CD4-positive, alpha-beta T cell treated with Interleukin-17A for 1 hour (primary cell): ENCODE data around the gene ERBB4.
"Not testable (repeated sequence)": the region's sequence is repeated elsewhere in the genome, so short reads cannot be mapped to it uniquely, and the experiment has no call there.

Experiments
- DNase-seq: peaks from one replicate; pipeline ENCODE4 v3.0.0-alpha.2; 2020

Gene ERBB4

GRCh38 chr2:211664321-211664720, 874.3 kb downstream of the ERBB4 start:
- no peak for DNase-seq

GRCh38 chr2:211654211-211654780, 884.3 kb downstream of the ERBB4 start:
- no peak for DNase-seq

- DNase-seq: no peak
Measured at GRCh38 chr2:211652327-211652726, 886.3 kb downstream of the ERBB4 start.

- no peak for DNase-seq
Measured at GRCh38 chr2:211649331-211649730, 889.3 kb downstream of the ERBB4 start.

GRCh38 chr2:211631503-211631902, 907.1 kb downstream of the ERBB4 start:
- no peak for DNase-seq

- DNase-seq: no peak
Measured at GRCh38 chr2:211623096-211623495, 915.5 kb downstream of the ERBB4 start.

- no peak for DNase-seq
Measured at GRCh38 chr2:211620986-211621385, 917.6 kb downstream of the ERBB4 start.

GRCh38 chr2:211617803-211618202, 920.8 kb downstream of the ERBB4 start:
- no peak for DNase-seq

GRCh38 chr2:211611621-211612020, 927.0 kb downstream of the ERBB4 start:
- no peak for DNase-seq

GRCh38 chr2:211611061-211611518, 927.5 kb downstream of the ERBB4 start:
- peak; percentile 30 for DNase-seq

GRCh38 chr2:211609127-211609526, 929.5 kb downstream of the ERBB4 start:
- no peak for DNase-seq

GRCh38 chr2:211599146-211599545, 939.5 kb downstream of the ERBB4 start:
- no peak for DNase-seq

- DNase-seq: no peak
Measured at GRCh38 chr2:211598238-211598637, 940.4 kb downstream of the ERBB4 start.

GRCh38 chr2:211592006-211592405, 946.6 kb downstream of the ERBB4 start:
- DNase-seq: not testable (repeated sequence)

GRCh38 chr2:211591426-211591825, 947.2 kb downstream of the ERBB4 start:
- no peak for DNase-seq

- no peak for DNase-seq
Measured at GRCh38 chr2:211568439-211568838, 970.2 kb downstream of the ERBB4 start.

- no peak for DNase-seq
Measured at GRCh38 chr2:211564441-211564840, 974.2 kb downstream of the ERBB4 start.

GRCh38 chr2:211545582-211545981, 993.0 kb downstream of the ERBB4 start:
- no peak for DNase-seq

GRCh38 chr2:211534632-211535031, 1004.0 kb downstream of the ERBB4 start:
- no peak for DNase-seq

GRCh38 chr2:211524248-211524647, 1014.4 kb downstream of the ERBB4 start:
- DNase-seq: not testable (repeated sequence)

- no peak for DNase-seq
Measured at GRCh38 chr2:211516537-211516936, 1022.1 kb downstream of the ERBB4 start.

GRCh38 chr2:211514049-211514448, 1024.6 kb downstream of the ERBB4 start:
- DNase-seq: no peak

GRCh38 chr2:211513446-211513845, 1025.2 kb downstream of the ERBB4 start:
- DNase-seq: no peak

- no peak for DNase-seq
Measured at GRCh38 chr2:211512806-211513205, 1025.8 kb downstream of the ERBB4 start.

- DNase-seq: no peak
Measured at GRCh38 chr2:211503856-211504255, 1034.7 kb downstream of the ERBB4 start.
